WERI-Rb-1 (cell line): Measurements from ENCODE around the gene KCNK1.

Source experiments
- DNase-seq: peaks from one replicate; pipeline ENCODE4 v3.0.0-alpha.2; 2020
- H3K27ac ChIP-seq: fragments of 250-450 bp; sonication (Bioruptor Pico); 2 replicates; pipeline ENCODE4 v1.5.1; 2020; ENCODE audit warnings: mild to moderate bottlenecking, moderate library complexity
- H3K27me3 ChIP-seq: fragments of 250-450 bp; sonication (Bioruptor Pico); 2 replicates; pipeline ENCODE4 v1.5.1; 2021; ENCODE audit warnings: mild to moderate bottlenecking, low read depth, moderate library complexity; ENCODE audit not compliant: insufficient read depth, severe bottlenecking
- H3K36me3 ChIP-seq: fragments of 250-450 bp; sonication (Bioruptor Pico); 2 replicates; pipeline ENCODE4 v1.5.1; 2020; ENCODE audit warnings: mild to moderate bottlenecking, moderate library complexity
- H3K4me3 ChIP-seq: 2 replicates; pipeline ENCODE4 v1.5.1; 2011; ENCODE audit warnings: low read depth, mild to moderate bottlenecking, control low read depth, low read length
- H3K9me3 ChIP-seq: fragments of 250-450 bp; sonication (Bioruptor Pico); 2 replicates; pipeline ENCODE4 v1.5.1; 2021; ENCODE audit warnings: mild to moderate bottlenecking, moderate library complexity; ENCODE audit not compliant: severe bottlenecking
- CTCF ChIP-seq: IDR thresholded peaks from 2 replicates; pipeline ENCODE4 v1.5.1; 2011; ENCODE audit warnings: low read depth, mild to moderate bottlenecking, control low read depth, inconsistent platforms, low read length

Gene KCNK1

GRCh38 chr1:233586301-233586700 lies 27.6 kb upstream of the KCNK1 start:
- H3K36me3 ChIP-seq = no peaks in the 10 kb centered on the region
- no peaks in the 10 kb centered on the region for H3K9me3 ChIP-seq
- TF ChIP-seq CTCF = no peak
- peaks cover 81% of the 10 kb centered on the region for H3K27me3 ChIP-seq
- H3K27ac ChIP-seq = no peak overlapping the region
- no peak overlapping the region for H3K4me3 ChIP-seq
- no peak for DNase-seq

- no peak for DNase-seq
- no peak for TF ChIP-seq CTCF
- no peaks in the 10 kb centered on the region for H3K9me3 ChIP-seq
- no peaks in the 10 kb centered on the region for H3K36me3 ChIP-seq
- no peak overlapping the region for H3K27ac ChIP-seq
- H3K4me3 ChIP-seq = no peak overlapping the region
- peaks cover 81% of the 10 kb centered on the region for H3K27me3 ChIP-seq
Observed at GRCh38 chr1:233587196-233587595, 26.7 kb upstream of the KCNK1 start.

GRCh38 chr1:233587958-233588799 lies 25.7 kb upstream of the KCNK1 start:
- Histone ChIP-seq H3K4me3 (no peak overlapping the region), H3K27me3 (peaks cover 80% of the 10 kb centered on the region), H3K36me3 (no peaks in the 10 kb centered on the region), H3K27ac (no peak overlapping the region), H3K9me3 (no peaks in the 10 kb centered on the region)
- no peak for DNase-seq
- TF ChIP-seq CTCF = no peak

- H3K36me3 ChIP-seq = no peaks in the 10 kb centered on the region
- no peak for DNase-seq
Observed at GRCh38 chr1:233597489-233597901, 16.4 kb upstream of the KCNK1 start.

GRCh38 chr1:233598891-233599541 lies 14.9 kb upstream of the KCNK1 start:
- Histone ChIP-seq H3K36me3 (no peaks in the 10 kb centered on the region), H3K9me3 (no peaks in the 10 kb centered on the region), H3K27me3 (peaks cover 83% of the 10 kb centered on the region), H3K4me3 (no peak overlapping the region), H3K27ac (no peak overlapping the region)
- no peak for DNase-seq
- TF ChIP-seq CTCF = no peak

More at GRCh38 chr1:233597489-233597901, 16.4 kb upstream of the KCNK1 start:
- Histone ChIP-seq H3K27me3 (peaks cover 79% of the 10 kb centered on the region), H3K4me3 (no peak overlapping the region), H3K27ac (no peak overlapping the region), H3K9me3 (no peaks in the 10 kb centered on the region)
- TF ChIP-seq CTCF = no peak
